ENCODE data around the gene NEXN.

Gene NEXN

GRCh38 chr1:77958391-77958790, 70.0 kb downstream of the NEXN start:
- in situ Hi-C loops (cut with MboI; ENCODE audit: low sequenced_read_pairs): no loop called here

DNA sequence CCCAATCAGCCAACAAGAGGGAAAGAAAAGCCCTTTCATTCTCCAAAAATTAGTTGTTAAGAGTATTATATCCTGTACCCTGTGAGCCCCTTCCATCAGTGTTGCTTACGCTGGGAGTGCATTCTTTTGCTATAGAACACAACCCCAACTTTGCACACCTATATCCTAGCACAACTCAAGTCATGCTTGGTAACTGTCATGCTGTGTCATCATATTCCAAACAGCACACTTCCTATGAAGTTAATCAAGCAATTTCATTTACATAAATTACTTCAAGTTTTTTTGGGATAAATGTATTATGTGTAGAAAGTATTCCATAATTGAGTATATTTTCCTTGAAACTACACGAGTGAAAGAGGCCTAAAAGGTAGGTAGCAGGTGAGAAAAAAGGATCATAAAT, 70.4 kb downstream of the NEXN start:
- in situ Hi-C loops (cut with MboI; ENCODE audit: low sequenced_read_pairs): no loop called here

- in situ Hi-C loops (cut with MboI; ENCODE audit: low sequenced_read_pairs): no loop called here
Measured at GRCh38 chr1:77961392-77961791, 73.0 kb downstream of the NEXN start.

- in situ Hi-C loops (cut with MboI; ENCODE audit: low sequenced_read_pairs): no loop called here
Measured at GRCh38 chr1:77966291-77966690, 77.9 kb downstream of the NEXN start.

DNA sequence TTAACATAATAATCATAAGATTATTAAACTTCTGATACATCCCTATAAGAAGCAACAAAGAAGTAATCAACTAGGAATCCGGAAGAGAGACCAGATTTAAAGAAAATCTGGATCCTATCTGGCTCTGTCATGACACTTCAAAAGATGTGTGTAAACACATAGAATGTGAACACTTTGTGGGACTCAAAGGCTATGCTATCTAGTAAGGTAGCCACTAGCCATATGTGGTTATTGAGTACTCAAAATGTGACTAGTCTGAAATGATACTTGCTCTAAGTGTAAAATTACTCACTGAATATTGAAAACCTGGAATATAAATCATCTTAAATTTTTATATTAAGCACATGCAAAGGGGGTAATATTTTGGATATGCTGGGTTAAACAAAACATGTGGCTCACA, 81.8 kb downstream of the NEXN start:
- in situ Hi-C loops (cut with MboI; ENCODE audit: low sequenced_read_pairs): no loop called here

DNA sequence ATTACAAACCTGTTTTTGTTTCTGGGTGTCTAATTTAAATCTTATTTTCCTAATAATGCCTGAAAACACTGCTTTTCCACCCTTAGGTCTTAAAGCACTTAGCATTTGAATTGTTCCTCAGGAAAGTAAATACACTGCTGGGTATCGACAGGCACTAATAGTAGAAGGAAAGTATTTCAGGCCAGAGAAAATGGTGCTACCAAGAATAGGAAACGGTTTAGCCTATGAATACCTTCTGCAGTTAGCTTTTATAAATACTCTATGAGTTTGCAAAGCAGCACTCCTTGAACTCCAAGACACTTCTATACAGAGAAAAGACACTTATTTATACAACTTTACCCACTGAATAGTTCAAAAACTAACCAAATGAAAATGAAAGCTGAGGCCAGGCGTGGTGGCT, 83.7 kb downstream of the NEXN start:
- in situ Hi-C loops (cut with MboI; ENCODE audit: low sequenced_read_pairs): no loop called here

- in situ Hi-C loops (cut with MboI; ENCODE audit: low sequenced_read_pairs): no loop called here
Measured at GRCh38 chr1:77975386-77975785, 87.0 kb downstream of the NEXN start.

- in situ Hi-C loops (cut with MboI; ENCODE audit: low sequenced_read_pairs): no loop called here
Measured at GRCh38 chr1:77975907-77976306, 87.5 kb downstream of the NEXN start.

DNA sequence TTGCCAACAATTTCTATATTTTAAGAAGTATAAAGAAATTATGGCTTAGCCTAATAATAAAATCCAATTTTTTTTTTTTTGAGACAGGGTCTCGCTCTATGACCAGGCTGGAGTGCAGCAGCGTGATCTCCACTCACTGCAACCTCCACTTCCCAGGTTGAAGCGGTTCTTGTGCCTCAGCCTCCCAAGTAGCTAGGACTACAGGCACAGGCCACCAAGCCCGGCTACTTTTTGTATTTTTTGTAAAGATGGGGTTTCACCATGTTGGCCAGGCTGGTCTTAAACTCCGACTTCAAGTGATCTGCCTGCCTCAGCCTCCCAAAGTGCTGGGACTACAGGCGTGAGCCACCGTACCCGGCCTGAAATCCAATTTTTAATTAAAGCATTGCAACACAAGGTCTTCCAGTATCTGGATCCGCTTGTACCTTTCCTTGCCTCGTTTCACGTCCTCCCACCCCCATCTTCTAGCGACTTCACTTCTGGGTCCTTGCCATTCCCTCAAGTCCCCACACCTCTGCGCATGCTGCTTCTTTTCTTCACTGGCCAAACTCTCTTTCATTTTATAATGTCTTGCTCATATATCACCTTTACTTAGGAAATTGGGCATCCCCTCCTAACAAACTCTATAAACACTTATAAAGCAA, 88.1 kb downstream of the NEXN start:
- in situ Hi-C loops (cut with MboI; ENCODE audit: low sequenced_read_pairs): no loop called here

DNA sequence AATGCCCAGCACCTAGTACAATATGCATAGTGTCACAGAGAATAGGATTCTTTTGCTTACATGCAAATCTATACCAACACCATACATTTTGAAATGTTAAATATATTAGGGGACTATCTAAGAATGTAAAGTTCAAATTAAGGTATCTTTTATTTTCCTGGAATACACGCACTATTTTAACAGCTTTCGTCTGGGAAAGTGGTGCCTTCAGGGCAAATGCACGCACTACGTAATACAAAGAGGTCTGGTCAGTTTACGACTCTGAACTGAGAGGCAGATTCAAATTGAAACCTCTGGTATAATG, 89.5 kb downstream of the NEXN start:
- in situ Hi-C loops (cut with MboI; ENCODE audit: low sequenced_read_pairs): no loop called here

DNA sequence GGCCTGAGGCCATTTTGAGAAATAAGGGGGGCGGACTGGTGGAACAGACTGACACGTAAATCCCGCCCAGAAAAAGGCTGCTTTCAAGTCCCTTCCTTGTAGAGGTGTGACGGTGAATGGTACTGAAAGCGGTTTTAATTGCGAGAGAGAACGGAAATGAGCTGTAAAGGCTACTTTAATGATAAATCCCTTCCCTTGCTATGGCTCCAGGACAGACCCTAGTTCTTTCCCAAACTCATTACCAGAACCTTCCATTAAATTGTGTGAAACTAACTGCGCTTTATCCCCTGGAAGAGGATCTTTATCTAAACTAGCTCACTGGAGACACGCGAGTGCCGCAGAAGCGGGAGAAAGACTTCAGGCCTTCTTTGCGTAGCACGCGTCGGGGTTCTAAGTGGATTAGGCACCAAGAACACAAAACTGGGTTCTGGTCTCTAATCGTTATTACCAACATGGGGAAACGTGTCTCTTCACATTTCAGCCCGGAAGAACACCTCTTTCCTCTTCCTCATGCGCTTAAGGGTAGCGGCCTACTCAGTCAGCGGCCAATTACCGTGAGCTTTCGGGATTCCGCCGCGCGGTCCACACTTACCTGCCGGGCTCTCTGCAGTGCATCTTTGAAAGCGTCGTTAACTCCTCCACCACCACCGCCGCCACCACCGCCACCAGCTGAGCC, 90.0 kb downstream of the NEXN start:
- in situ Hi-C loops (cut with MboI; ENCODE audit: low sequenced_read_pairs): no loop called here

GRCh38 chr1:77978969-77979876, 90.8 kb downstream of the NEXN start, which contains the start of gene FUBP1:
Gene FUBP1 (minus strand): TSS chr1:77979072. CDS start chr1:77979004, 68 bp downstream.
- in situ Hi-C loops (cut with MboI; ENCODE audit: low sequenced_read_pairs): no loop called here

DNA sequence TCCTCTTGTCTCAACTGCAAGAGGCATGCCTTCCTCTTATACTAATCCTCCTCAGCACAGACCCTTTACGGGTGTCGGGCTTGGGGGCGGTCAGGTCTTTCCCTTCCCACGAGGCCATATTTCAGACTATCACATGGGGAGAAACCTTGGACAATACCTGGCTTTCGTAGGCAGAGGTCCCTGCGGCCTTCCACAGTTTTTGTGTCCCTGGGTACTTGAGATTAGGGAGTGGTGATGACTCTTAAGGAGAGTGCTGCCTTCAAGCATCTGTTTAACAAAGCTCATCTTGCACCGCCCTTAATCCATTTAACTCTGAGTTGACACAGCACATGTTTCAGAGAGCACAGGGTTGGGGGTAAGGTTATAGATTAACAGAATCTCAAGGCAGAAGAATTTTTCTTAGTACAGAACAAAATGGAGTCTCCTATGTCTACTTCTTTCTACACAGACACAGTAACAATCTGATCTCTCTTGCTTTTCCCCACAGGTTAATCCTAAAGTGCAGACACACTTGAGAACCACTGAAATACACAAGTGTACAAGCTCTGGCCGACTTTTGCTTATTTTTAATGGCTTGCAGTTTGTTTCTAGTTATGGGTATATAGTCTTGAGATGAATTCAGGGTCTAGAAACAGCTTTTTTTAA, 95.0 kb downstream of the NEXN start:
- in situ Hi-C loops (cut with MboI; ENCODE audit: low sequenced_read_pairs): loop anchor here (10.0 kb wide), 1 partner anchor 61 kb away; the partner anchor contains the start of gene GIPC2

- in situ Hi-C loops (cut with MboI; ENCODE audit: low sequenced_read_pairs): loop anchor here (10.0 kb wide), 1 partner anchor 61 kb away; the partner anchor contains the start of gene GIPC2
Measured at GRCh38 chr1:77983997-77984355, 95.6 kb downstream of the NEXN start.

DNA sequence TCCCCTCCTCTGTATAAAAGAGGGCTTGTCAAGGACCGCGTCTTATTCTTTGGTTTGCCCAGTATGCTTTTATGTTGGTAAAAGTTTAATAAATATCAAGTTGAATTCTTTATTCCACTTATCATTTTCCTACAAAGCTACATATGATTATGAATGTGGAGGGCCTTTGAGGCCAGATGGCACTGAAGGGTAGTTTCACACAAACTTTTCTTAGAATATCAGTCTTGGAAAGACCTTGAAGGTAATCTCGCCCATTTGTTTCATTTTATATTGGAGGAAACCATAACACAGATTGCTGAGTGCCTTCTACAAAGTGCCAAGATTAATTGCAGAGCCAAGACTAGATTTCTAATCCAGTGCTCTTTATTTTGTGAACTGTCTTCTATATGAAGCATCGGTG, 96.2 kb downstream of the NEXN start:
- in situ Hi-C loops (cut with MboI; ENCODE audit: low sequenced_read_pairs): loop anchor here (10.0 kb wide), 1 partner anchor 60 kb away; the partner anchor contains the start of gene GIPC2

GRCh38 chr1:77986810-77987209, 98.4 kb downstream of the NEXN start:
- in situ Hi-C loops (cut with MboI; ENCODE audit: low sequenced_read_pairs): loop anchor here (10.0 kb wide), 1 partner anchor 58 kb away; the partner anchor contains the start of gene GIPC2

GRCh38 chr1:77987919-77988318, 99.5 kb downstream of the NEXN start:
- in situ Hi-C loops (cut with MboI; ENCODE audit: low sequenced_read_pairs): loop anchor here (10.0 kb wide), 1 partner anchor 57 kb away; the partner anchor contains the start of gene GIPC2

- in situ Hi-C loops (cut with MboI; ENCODE audit: low sequenced_read_pairs): loop anchor here (10.0 kb wide), 1 partner anchor 55 kb away; the partner anchor contains the start of gene GIPC2
Measured at GRCh38 chr1:77989744-77990143, 101.3 kb downstream of the NEXN start.

- in situ Hi-C loops (cut with MboI; ENCODE audit: low sequenced_read_pairs): no loop called here
Measured at GRCh38 chr1:77990629-77991204, 102.3 kb downstream of the NEXN start.

DNA sequence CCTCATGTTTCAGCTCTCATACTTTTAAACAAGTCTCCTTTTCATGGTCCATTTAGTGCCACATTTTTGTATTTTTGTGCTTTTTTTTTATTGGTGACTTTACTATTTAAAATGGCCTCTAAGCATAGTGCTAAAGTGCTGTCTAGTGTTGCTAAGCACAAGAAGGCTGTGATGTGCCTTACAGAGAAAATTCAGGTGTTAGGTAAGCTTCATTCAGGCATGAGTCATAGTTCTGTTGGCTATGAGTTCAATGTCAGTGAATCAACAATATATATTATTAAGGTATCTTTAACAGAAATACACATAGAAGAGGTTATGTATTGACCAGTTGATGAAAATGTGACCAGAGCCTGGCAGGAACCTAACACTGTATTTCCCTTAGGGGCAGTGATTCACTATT, 103.2 kb downstream of the NEXN start:
- in situ Hi-C loops (cut with MboI; ENCODE audit: low sequenced_read_pairs): no loop called here

All from HL-60/S4 treated with retinoic acid at 250 ng/mL for 4 days and 3 days (cell line).